Neuronal stem cell (in vitro differentiated cells): ENCODE data around the gene ERCC6L2.

Experiments used
- DNase-seq: peaks from one replicate; pipeline ENCODE4 v3.0.0-alpha.2; 2013; ENCODE audit warnings: low spot score
- H2AFZ ChIP-seq: one replicate; pipeline ENCODE4 v1.6.1; 2013; ENCODE audit warnings: mild to moderate bottlenecking, low read length, inconsistent platforms
- H2AK5ac ChIP-seq: 2 replicates; pipeline ENCODE4 v1.6.1; 2013; ENCODE audit warnings: low read depth, mild to moderate bottlenecking, inconsistent platforms, low read length, moderate library complexity, mixed read lengths
- H2BK120ac ChIP-seq: 2 replicates; pipeline ENCODE4 v1.6.1; 2013; ENCODE audit warnings: low read depth, mild to moderate bottlenecking, inconsistent platforms, low read length, moderate library complexity, mixed read lengths
- H2BK12ac ChIP-seq: one replicate; pipeline ENCODE4 v1.6.1; 2013; ENCODE audit warnings: low read length, inconsistent platforms
- H2BK15ac ChIP-seq: 2 replicates; pipeline ENCODE4 v1.6.1; 2013; ENCODE audit warnings: mild to moderate bottlenecking, low read length, inconsistent platforms, mixed read lengths
- H2BK5ac ChIP-seq: one replicate; pipeline ENCODE4 v1.6.1; 2013; ENCODE audit warnings: inconsistent platforms, mild to moderate bottlenecking, low read length, moderate library complexity
- H3K14ac ChIP-seq: one replicate; pipeline ENCODE4 v1.6.1; 2013; ENCODE audit warnings: low read length, inconsistent platforms
- H3K18ac ChIP-seq: 2 replicates; pipeline ENCODE4 v1.6.1; 2013; ENCODE audit warnings: low read length, inconsistent platforms
- H3K23ac ChIP-seq: 2 replicates; pipeline ENCODE4 v1.6.1; 2013; ENCODE audit warnings: low read depth, mild to moderate bottlenecking, mixed read lengths, low read length, inconsistent platforms; ENCODE audit not compliant: poor library complexity
- H3K27ac ChIP-seq: replicated peaks from 3 replicates; pipeline ENCODE4 v1.5.1; 2013; ENCODE audit warnings: low read length, inconsistent platforms
- H3K27me3 ChIP-seq, 3 experiments: 2 replicates each; pipeline ENCODE4 v1.6.1; 2013; ENCODE audit warnings: low read length in 3 of 3, mild to moderate bottlenecking in 2 of 3, inconsistent platforms in 1 of 3, low read depth in 1 of 3, mixed read lengths in 1 of 3, moderate library complexity in 1 of 3; ENCODE audit not compliant: control insufficient read depth in 3 of 3, insufficient read depth in 3 of 3
- H3K36me3 ChIP-seq, 2 donors: replicated peaks in 1 of 2; 2 replicates each; pipeline ENCODE4 v1.6.1; 2013; ENCODE audit warnings: low read length in 2 of 2; ENCODE audit not compliant: control insufficient read depth in 2 of 2, insufficient read depth in 2 of 2
- H3K4ac ChIP-seq: 2 replicates; pipeline ENCODE4 v1.6.1; 2013; ENCODE audit warnings: inconsistent platforms, mild to moderate bottlenecking, low read length, moderate library complexity
- H3K4me1 ChIP-seq, 2 donors: 1 replicate in 1 of 2; 2 replicates in 1 of 2; pipeline ENCODE4 v1.6.1; 2013; ENCODE audit warnings: low read length in 2 of 2, low read depth in 1 of 2; ENCODE audit not compliant: control insufficient read depth in 2 of 2, insufficient read depth in 1 of 2
- H3K4me2 ChIP-seq: one replicate; pipeline ENCODE4 v1.6.1; 2013; ENCODE audit warnings: mild to moderate bottlenecking, low read length, inconsistent platforms; ENCODE audit not compliant: insufficient read depth, poor library complexity, severe bottlenecking
- H3K4me3 ChIP-seq, 2 donors: 2 replicates each; pipeline ENCODE4 v1.5.1; 2013; ENCODE audit warnings: low read length in 2 of 2, mild to moderate bottlenecking in 2 of 2, inconsistent platforms in 1 of 2, moderate library complexity in 1 of 2
- H3K79me1 ChIP-seq: one replicate; pipeline ENCODE4 v1.6.1; 2013; ENCODE audit warnings: low read depth, mild to moderate bottlenecking, inconsistent platforms, low read length, moderate library complexity
- H3K9ac ChIP-seq: one replicate; pipeline ENCODE4 v1.6.1; 2013; ENCODE audit warnings: mild to moderate bottlenecking, low read depth, low read length, inconsistent platforms; ENCODE audit not compliant: poor library complexity
- H3K9me3 ChIP-seq, 2 donors: replicated peaks in 1 of 2; 2 replicates each; pipeline versions ENCODE3 to v1.6.1; 2013; ENCODE audit warnings: low read length in 2 of 2, mild to moderate bottlenecking in 2 of 2, inconsistent platforms in 1 of 2, low read depth in 1 of 2, mixed read lengths in 1 of 2, moderate library complexity in 1 of 2; ENCODE audit not compliant: control insufficient read depth in 2 of 2, insufficient read depth in 1 of 2
- H4K8ac ChIP-seq: one replicate; pipeline ENCODE4 v1.6.1; 2013; ENCODE audit warnings: low read depth, mild to moderate bottlenecking, inconsistent platforms, low read length, moderate library complexity
- H4K91ac ChIP-seq: one replicate; pipeline ENCODE4 v1.6.1; 2013; ENCODE audit warnings: low read length, low read depth, mild to moderate bottlenecking, inconsistent platforms; ENCODE audit not compliant: poor library complexity
- WGBS, 2 donors: extraction: QIAGEN DNeasy Blood & Tissue Kit; methylation state at CpG; one replicate each; pipeline ENCODE4 v1.1.7; 2013; ENCODE audit warnings: missing lambda C conversion rate in 2 of 2, mixed read lengths in 1 of 2; ENCODE audit not compliant: insufficient read length in 2 of 2, insufficient replicate concordance in 1 of 2; ENCODE audit errors: extremely low coverage in 2 of 2; 5-methylcytosine and 5-hydroxymethylcytosine counted together

ERCC6L2 gene

GRCh38 chr9:95839012-95839411 lies 36.5 kb upstream of the ERCC6L2 start:
- Histone ChIP-seq H3K9me3 (no peaks in the 10 kb centered on the region), H3K18ac (no peak overlapping the region), H2AK5ac (no peak overlapping the region), H2BK15ac (no peak overlapping the region), H3K23ac (no peak overlapping the region), H2BK5ac (no peak overlapping the region), H3K27ac (no peak overlapping the region), H3K4ac (no peak overlapping the region), H3K27me3 (no peaks in the 10 kb centered on the region), H3K4me2 (no peak overlapping the region), H4K91ac (no peak overlapping the region), H3K9ac (no peak overlapping the region), H3K4me1 (no peaks in the 10 kb centered on the region), H2AFZ (no peak overlapping the region), H3K14ac (no peak overlapping the region), H3K79me1 (no peaks in the 10 kb centered on the region), H3K36me3 (no peaks in the 10 kb centered on the region), H2BK12ac (no peak overlapping the region), H3K4me3 (no peak overlapping the region), H4K8ac (no peak overlapping the region), H2BK120ac (no peak overlapping the region)
- no CpG with 5 or more reads among the region's 3 CpGs for WGBS, 2 donors
- DNase-seq, result no peak

- Histone ChIP-seq H3K36me3 (no peaks in the 10 kb centered on the region), H2BK120ac (no peak overlapping the region), H3K4ac (no peak overlapping the region), H3K18ac (no peak overlapping the region), H3K4me3 (no peak overlapping the region), H4K91ac (no peak overlapping the region), H3K27ac (no peak overlapping the region), H2BK5ac (no peak overlapping the region), H2BK12ac (no peak overlapping the region), H3K14ac (no peak overlapping the region), H3K4me1 (no peaks in the 10 kb centered on the region), H2AK5ac (no peak overlapping the region), H3K9me3 (no peaks in the 10 kb centered on the region), H3K79me1 (no peaks in the 10 kb centered on the region), H2BK15ac (no peak overlapping the region), H3K9ac (no peak overlapping the region), H2AFZ (no peak overlapping the region), H3K27me3 (no peaks in the 10 kb centered on the region), H3K23ac (no peak overlapping the region), H4K8ac (no peak overlapping the region), H3K4me2 (no peak overlapping the region)
- no CpG with 5 or more reads among the region's 2 CpGs for WGBS, 2 donors
- no peak for DNase-seq
Observed at GRCh38 chr9:95840074-95840473, 35.4 kb upstream of the ERCC6L2 start.

- no CpG with 5 or more reads among the region's 3 CpGs for WGBS, 2 donors
- H2BK15ac ChIP-seq, result no peak overlapping the region
Observed at GRCh38 chr9:95841377-95841776, 34.1 kb upstream of the ERCC6L2 start.

GRCh38 chr9:95845751-95846150 lies 29.7 kb upstream of the ERCC6L2 start:
- Histone ChIP-seq H2BK12ac (no peak overlapping the region), H2AK5ac (no peak overlapping the region), H3K9me3 (peaks cover 4 to 15% of the 10 kb centered on the region in 2 donors), H3K4ac (no peak overlapping the region), H3K18ac (no peak overlapping the region), H3K36me3 (peaks cover 2 to 5% of the 10 kb centered on the region in 2 donors), H3K9ac (no peak overlapping the region), H3K4me2 (no peak overlapping the region), H4K8ac (no peak overlapping the region), H2BK5ac (no peak overlapping the region), H3K4me1 (no peaks in the 10 kb centered on the region), H3K23ac (no peak overlapping the region), H2BK120ac (no peak overlapping the region), H3K27ac (no peak overlapping the region), H4K91ac (no peak overlapping the region), H3K14ac (no peak overlapping the region), H2AFZ (no peak overlapping the region), H2BK15ac (no peak overlapping the region), H3K27me3 (no peaks in the 10 kb centered on the region), H3K4me3 (no peak overlapping the region), H3K79me1 (peaks cover 3% of the 10 kb centered on the region)
- DNase-seq, result no peak
- WGBS, 2 donors, result no CpG with 5 or more reads among the region's 1 CpG

More at GRCh38 chr9:95841377-95841776, 34.1 kb upstream of the ERCC6L2 start:
- no peak overlapping the region for H3K23ac ChIP-seq
- no peaks in the 10 kb centered on the region for H3K79me1 ChIP-seq
- no peaks in the 10 kb centered on the region for H3K4me1 ChIP-seq
- H3K18ac ChIP-seq, result no peak overlapping the region
- no peaks in the 10 kb centered on the region for H3K36me3 ChIP-seq
- no peaks in the 10 kb centered on the region for H3K9me3 ChIP-seq
- H4K8ac ChIP-seq, result no peak overlapping the region
- DNase-seq, result no peak
- no peak overlapping the region for H3K9ac ChIP-seq
- no peak overlapping the region for H3K4ac ChIP-seq
- no peak overlapping the region for H3K4me2 ChIP-seq
- no peak overlapping the region for H2AFZ ChIP-seq
- no peak overlapping the region for H3K4me3 ChIP-seq
- H2BK5ac ChIP-seq, result no peak overlapping the region
- no peak overlapping the region for H4K91ac ChIP-seq
- no peak overlapping the region for H2BK12ac ChIP-seq
- no peak overlapping the region for H2AK5ac ChIP-seq
- H3K27me3 ChIP-seq, result no peaks in the 10 kb centered on the region
- H3K14ac ChIP-seq, result no peak overlapping the region
- H3K27ac ChIP-seq, result no peak overlapping the region
- no peak overlapping the region for H2BK120ac ChIP-seq
